ENCODE measurements around the gene MOB2.

GRCh38 chr11:1425439-1425838 lies 61.1 kb downstream of the MOB2 start:
- TF ChIP-seq CTCF (IDR thresholded peaks at IDR 0.05) (no peak), POLR2A (IDR thresholded peaks at IDR 0.05) (no peak)
